ENCODE data around the gene CLDN22. TPM values are rescaled to one million over a fixed set of nuclear protein-coding genes. Genes with fewer than 3 reads are reported as not detected.

The CLDN22 gene
- total RNA-seq, 1 donor from 2014 or later: not detected

- Histone ChIP-seq H3K36me3 (ENCODE audit: control insufficient read depth in 3 of 3, insufficient read depth in 3 of 3, low read length in 3 of 3) (peaks cover 0 to 1% (median 0%) of the 10 kb centered on the region in 3 donors), H3K9ac (ENCODE audit: low read depth in 1 of 3, low read length in 3 of 3) (no peak overlapping the region), H3K27ac (ENCODE audit: low read depth, low read length) (no peak overlapping the region), H3K4me1 (ENCODE audit: control insufficient read depth in 3 of 3, insufficient read depth in 3 of 3, low read length in 3 of 3) (no peaks in the 10 kb centered on the region), H3K27me3 (ENCODE audit: control insufficient read depth in 3 of 3, insufficient read depth in 3 of 3, low read length in 3 of 3) (no peaks in the 10 kb centered on the region), H3K4me3 (ENCODE audit: low read length in 3 of 3) (no peak overlapping the region), H3K9me3 (ENCODE audit: control insufficient read depth in 3 of 3, low read length in 3 of 3) (no peaks in the 10 kb centered on the region)
Measured at GRCh38 chr4:183304538-183304937, 15.5 kb downstream of the CLDN22 start.

GRCh38 chr4:183304067-183304466 lies 16.0 kb downstream of the CLDN22 start:
- H3K4me3 ChIP-seq (ENCODE audit: low read length in 3 of 3): no peak overlapping the region
- H3K27me3 ChIP-seq (ENCODE audit: control insufficient read depth in 3 of 3, insufficient read depth in 3 of 3, low read length in 3 of 3): no peaks in the 10 kb centered on the region
- H3K9ac ChIP-seq (ENCODE audit: low read depth in 1 of 3, low read length in 3 of 3): no peak overlapping the region
- H3K36me3 ChIP-seq (ENCODE audit: control insufficient read depth in 3 of 3, insufficient read depth in 3 of 3, low read length in 3 of 3): peaks cover 0 to 2% (median 0%) of the 10 kb centered on the region in 3 donors
- H3K4me1 ChIP-seq (ENCODE audit: control insufficient read depth in 3 of 3, insufficient read depth in 3 of 3, low read length in 3 of 3): no peaks in the 10 kb centered on the region
- H3K27ac ChIP-seq (ENCODE audit: low read depth, low read length): no peak overlapping the region
- H3K9me3 ChIP-seq (ENCODE audit: control insufficient read depth in 3 of 3, low read length in 3 of 3): no peaks in the 10 kb centered on the region

DNA sequence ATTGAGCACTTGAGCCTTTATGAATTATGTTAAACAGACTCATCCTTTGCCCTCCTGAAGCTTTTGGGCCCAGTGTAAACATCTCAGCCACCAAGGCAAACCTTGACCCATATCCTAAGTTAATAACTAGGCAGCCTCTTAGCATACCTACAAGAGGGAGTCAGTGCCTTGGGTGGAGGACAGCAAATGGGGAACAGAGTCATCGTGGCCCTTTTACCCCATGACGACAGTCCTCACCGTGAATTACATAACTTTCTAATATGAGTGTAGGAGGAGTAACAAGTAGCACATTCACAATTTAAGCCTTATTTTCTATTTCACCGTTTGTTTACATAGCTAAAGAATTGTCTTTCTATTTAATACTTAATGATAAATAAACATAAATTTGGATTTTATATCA lies 16.8 kb downstream of the CLDN22 start:
- Histone ChIP-seq H3K4me1 (ENCODE audit: control insufficient read depth in 3 of 3, insufficient read depth in 3 of 3, low read length in 3 of 3) (no peaks in the 10 kb centered on the region), H3K4me3 (ENCODE audit: low read length in 3 of 3) (no peak overlapping the region), H3K9ac (ENCODE audit: low read depth in 1 of 3, low read length in 3 of 3) (no peak overlapping the region), H3K27me3 (ENCODE audit: control insufficient read depth in 3 of 3, insufficient read depth in 3 of 3, low read length in 3 of 3) (no peaks in the 10 kb centered on the region), H3K9me3 (ENCODE audit: control insufficient read depth in 3 of 3, low read length in 3 of 3) (no peaks in the 10 kb centered on the region), H3K36me3 (ENCODE audit: control insufficient read depth in 3 of 3, insufficient read depth in 3 of 3, low read length in 3 of 3) (peaks cover 0 to 2% (median 0%) of the 10 kb centered on the region in 3 donors), H3K27ac (ENCODE audit: low read depth, low read length) (no peak overlapping the region)

- Histone ChIP-seq H3K4me3 (ENCODE audit: low read length in 3 of 3) (no peak overlapping the region), H3K4me1 (ENCODE audit: control insufficient read depth in 3 of 3, insufficient read depth in 3 of 3, low read length in 3 of 3) (no peaks in the 10 kb centered on the region), H3K36me3 (ENCODE audit: control insufficient read depth in 3 of 3, insufficient read depth in 3 of 3, low read length in 3 of 3) (peaks cover 0 to 11% (median 6%) of the 10 kb centered on the region in 3 donors), H3K9ac (ENCODE audit: low read depth in 1 of 3, low read length in 3 of 3) (no peak overlapping the region), H3K27ac (ENCODE audit: low read depth, low read length) (no peak overlapping the region), H3K27me3 (ENCODE audit: control insufficient read depth in 3 of 3, insufficient read depth in 3 of 3, low read length in 3 of 3) (no peaks in the 10 kb centered on the region), H3K9me3 (ENCODE audit: control insufficient read depth in 3 of 3, low read length in 3 of 3) (no peaks in the 10 kb centered on the region)
Measured at GRCh38 chr4:183300655-183301054, 19.4 kb downstream of the CLDN22 start.

DNA sequence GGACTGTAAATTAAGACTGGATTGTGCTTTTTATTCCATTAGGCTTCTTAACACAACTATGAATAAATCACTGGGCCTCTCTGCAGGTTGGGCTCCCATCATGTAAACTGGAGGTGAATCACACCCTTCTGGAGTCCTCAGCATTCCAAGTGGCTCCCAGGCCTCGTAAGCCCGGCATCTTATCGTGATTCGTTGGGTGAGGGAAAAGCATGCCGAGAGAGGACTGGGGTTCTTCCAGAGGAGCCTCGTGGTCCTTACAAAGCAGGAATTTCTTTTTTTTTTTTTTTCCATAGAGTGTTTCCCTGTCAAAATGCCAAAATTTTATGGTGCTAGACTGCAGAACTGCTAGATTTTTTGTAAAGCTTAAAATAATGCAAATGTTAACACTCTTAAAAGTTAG lies 20.0 kb downstream of the CLDN22 start:
- Histone ChIP-seq H3K4me3 (ENCODE audit: low read length in 3 of 3) (no peak overlapping the region), H3K27ac (ENCODE audit: low read depth, low read length) (no peak overlapping the region), H3K36me3 (ENCODE audit: control insufficient read depth in 3 of 3, insufficient read depth in 3 of 3, low read length in 3 of 3) (peaks cover 0 to 13% (median 6%) of the 10 kb centered on the region in 3 donors)

DNA sequence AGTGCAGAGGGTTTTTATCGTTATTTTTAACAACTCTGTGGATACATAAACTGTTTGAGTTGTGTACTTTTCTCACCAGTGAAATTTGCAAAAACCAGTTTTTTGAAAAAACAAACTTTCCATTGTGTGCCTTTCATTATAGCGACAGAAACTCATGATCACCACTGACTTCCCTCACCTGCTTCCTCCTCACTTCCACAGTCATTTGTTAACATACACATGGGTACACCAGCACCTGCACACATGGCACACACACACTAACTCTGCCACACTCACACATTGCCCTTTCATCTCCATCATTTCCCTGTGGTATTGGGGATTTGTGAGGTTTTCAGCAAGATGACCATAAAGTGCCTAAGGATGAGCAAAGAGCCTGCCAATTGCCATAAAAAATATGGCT lies 20.6 kb downstream of the CLDN22 start:
- Histone ChIP-seq H3K4me3 (ENCODE audit: low read length in 3 of 3) (no peak overlapping the region), H3K27ac (ENCODE audit: low read depth, low read length) (no peak overlapping the region), H3K27me3 (ENCODE audit: control insufficient read depth in 3 of 3, insufficient read depth in 3 of 3, low read length in 3 of 3) (no peaks in the 10 kb centered on the region), H3K36me3 (ENCODE audit: control insufficient read depth in 3 of 3, insufficient read depth in 3 of 3, low read length in 3 of 3) (peaks cover 0 to 15% (median 6%) of the 10 kb centered on the region in 3 donors), H3K9me3 (ENCODE audit: control insufficient read depth in 3 of 3, low read length in 3 of 3) (no peaks in the 10 kb centered on the region), H3K9ac (ENCODE audit: low read depth in 1 of 3, low read length in 3 of 3) (no peak overlapping the region), H3K4me1 (ENCODE audit: control insufficient read depth in 3 of 3, insufficient read depth in 3 of 3, low read length in 3 of 3) (no peaks in the 10 kb centered on the region)

More for the DNA sequence above, 20.0 kb downstream of the CLDN22 start:
- no peaks in the 10 kb centered on the region for H3K9me3 ChIP-seq (ENCODE audit: control insufficient read depth in 3 of 3, low read length in 3 of 3)
- no peaks in the 10 kb centered on the region for H3K4me1 ChIP-seq (ENCODE audit: control insufficient read depth in 3 of 3, insufficient read depth in 3 of 3, low read length in 3 of 3)
- H3K27me3 ChIP-seq (ENCODE audit: control insufficient read depth in 3 of 3, insufficient read depth in 3 of 3, low read length in 3 of 3): no peaks in the 10 kb centered on the region
- H3K9ac ChIP-seq (ENCODE audit: low read depth in 1 of 3, low read length in 3 of 3): no peak overlapping the region

DNA sequence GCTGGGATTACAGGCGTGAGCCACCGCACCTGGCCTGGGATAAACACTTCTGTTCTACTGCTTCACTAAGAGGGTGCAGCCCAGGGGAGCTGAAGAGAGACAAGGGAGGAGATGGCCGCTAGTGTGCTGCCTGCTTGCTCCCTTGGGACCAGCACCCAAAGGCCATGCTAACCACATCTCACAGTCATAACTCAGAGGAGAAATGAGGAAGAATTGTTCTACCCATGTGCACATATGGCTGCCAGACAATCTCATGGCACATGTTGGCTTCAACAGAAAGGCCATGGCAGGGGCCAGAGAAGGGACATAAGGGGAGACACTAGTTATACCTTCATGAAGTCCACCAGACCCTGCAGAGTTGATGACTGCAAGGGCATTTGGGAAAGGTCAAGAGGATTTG lies 22.4 kb downstream of the CLDN22 start:
- no peak overlapping the region for H3K27ac ChIP-seq (ENCODE audit: low read depth, low read length)
- H3K4me1 ChIP-seq (ENCODE audit: control insufficient read depth in 3 of 3, insufficient read depth in 3 of 3, low read length in 3 of 3): no peaks in the 10 kb centered on the region
- no peak overlapping the region for H3K4me3 ChIP-seq (ENCODE audit: low read length in 3 of 3)
- no peaks in the 10 kb centered on the region for H3K27me3 ChIP-seq (ENCODE audit: control insufficient read depth in 3 of 3, insufficient read depth in 3 of 3, low read length in 3 of 3)
- H3K9me3 ChIP-seq (ENCODE audit: control insufficient read depth in 3 of 3, low read length in 3 of 3): no peaks in the 10 kb centered on the region
- no peak overlapping the region for H3K9ac ChIP-seq (ENCODE audit: low read depth in 1 of 3, low read length in 3 of 3)
- H3K36me3 ChIP-seq (ENCODE audit: control insufficient read depth in 3 of 3, insufficient read depth in 3 of 3, low read length in 3 of 3): peaks cover 0 to 15% (median 6%) of the 10 kb centered on the region in 3 donors

- H3K4me1 ChIP-seq (ENCODE audit: control insufficient read depth in 3 of 3, insufficient read depth in 3 of 3, low read length in 3 of 3): no peaks in the 10 kb centered on the region
- H3K27me3 ChIP-seq (ENCODE audit: control insufficient read depth in 3 of 3, insufficient read depth in 3 of 3, low read length in 3 of 3): no peaks in the 10 kb centered on the region
- no peaks in the 10 kb centered on the region for H3K9me3 ChIP-seq (ENCODE audit: control insufficient read depth in 3 of 3, low read length in 3 of 3)
- no peak overlapping the region for H3K9ac ChIP-seq (ENCODE audit: low read depth in 1 of 3, low read length in 3 of 3)
- peaks cover 0 to 15% (median 6%) of the 10 kb centered on the region in 3 donors for H3K36me3 ChIP-seq (ENCODE audit: control insufficient read depth in 3 of 3, insufficient read depth in 3 of 3, low read length in 3 of 3)
- no peak overlapping the region for H3K4me3 ChIP-seq (ENCODE audit: low read length in 3 of 3)
- H3K27ac ChIP-seq (ENCODE audit: low read depth, low read length): no peak overlapping the region
Measured at GRCh38 chr4:183295711-183296110, 24.4 kb downstream of the CLDN22 start.

DNA sequence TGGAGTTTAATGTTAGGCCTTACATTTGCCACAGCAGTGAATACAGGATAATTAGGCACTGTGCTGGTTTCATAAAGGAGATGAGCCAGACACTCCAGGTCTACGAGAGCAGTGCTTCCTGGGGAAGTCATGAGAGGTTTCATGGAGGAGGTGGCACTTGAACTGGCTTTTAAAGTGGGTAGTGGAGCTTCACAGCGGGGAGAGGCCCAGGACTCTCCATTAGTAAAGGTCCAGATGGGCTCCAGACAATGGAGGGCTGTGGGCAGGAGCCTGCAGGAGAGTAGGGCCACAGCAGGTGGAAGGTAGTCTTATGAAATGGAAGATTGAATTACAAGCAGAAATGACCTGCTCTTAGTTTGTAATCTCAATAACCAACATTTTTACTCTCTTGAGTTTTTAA lies 29.0 kb downstream of the CLDN22 start:
- Histone ChIP-seq H3K4me3 (ENCODE audit: low read length in 3 of 3) (no peak overlapping the region), H3K9me3 (ENCODE audit: control insufficient read depth in 3 of 3, low read length in 3 of 3) (no peaks in the 10 kb centered on the region), H3K9ac (ENCODE audit: low read depth in 1 of 3, low read length in 3 of 3) (no peak overlapping the region), H3K4me1 (ENCODE audit: control insufficient read depth in 3 of 3, insufficient read depth in 3 of 3, low read length in 3 of 3) (no peaks in the 10 kb centered on the region), H3K27me3 (ENCODE audit: control insufficient read depth in 3 of 3, insufficient read depth in 3 of 3, low read length in 3 of 3) (no peaks in the 10 kb centered on the region), H3K36me3 (ENCODE audit: control insufficient read depth in 3 of 3, insufficient read depth in 3 of 3, low read length in 3 of 3) (peaks cover 6 to 38% (median 17%) of the 10 kb centered on the region in 3 donors), H3K27ac (ENCODE audit: low read depth, low read length) (no peak overlapping the region)

DNA sequence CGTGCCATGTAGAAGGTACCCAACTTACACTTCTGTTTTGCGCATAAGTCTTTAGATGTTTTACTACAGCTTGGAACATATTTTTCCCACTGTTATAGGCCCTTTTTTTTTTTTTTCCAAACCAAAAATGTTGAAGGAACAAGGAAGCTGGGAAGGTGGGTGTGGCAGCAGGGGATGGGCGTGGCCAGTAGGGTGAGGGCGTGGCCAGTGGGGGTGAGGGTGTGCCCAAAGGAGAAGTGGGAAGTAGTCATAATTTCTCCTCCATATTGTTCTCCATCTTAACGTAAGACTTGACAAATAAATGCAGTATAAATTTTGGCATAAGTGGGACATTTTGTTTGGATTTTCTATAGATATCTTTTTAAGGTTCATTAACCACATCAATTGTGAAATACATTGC lies 30.4 kb downstream of the CLDN22 start:
- H3K27ac ChIP-seq (ENCODE audit: low read depth, low read length): no peak overlapping the region
- no peak overlapping the region for H3K4me3 ChIP-seq (ENCODE audit: low read length in 3 of 3)
- no peaks in the 10 kb centered on the region for H3K9me3 ChIP-seq (ENCODE audit: control insufficient read depth in 3 of 3, low read length in 3 of 3)
- no peak overlapping the region for H3K9ac ChIP-seq (ENCODE audit: low read depth in 1 of 3, low read length in 3 of 3)
- H3K4me1 ChIP-seq (ENCODE audit: control insufficient read depth in 3 of 3, insufficient read depth in 3 of 3, low read length in 3 of 3): no peaks in the 10 kb centered on the region
- no peaks in the 10 kb centered on the region for H3K27me3 ChIP-seq (ENCODE audit: control insufficient read depth in 3 of 3, insufficient read depth in 3 of 3, low read length in 3 of 3)
- peaks cover 12 to 33% (median 18%) of the 10 kb centered on the region in 3 donors for H3K36me3 ChIP-seq (ENCODE audit: control insufficient read depth in 3 of 3, insufficient read depth in 3 of 3, low read length in 3 of 3)

DNA sequence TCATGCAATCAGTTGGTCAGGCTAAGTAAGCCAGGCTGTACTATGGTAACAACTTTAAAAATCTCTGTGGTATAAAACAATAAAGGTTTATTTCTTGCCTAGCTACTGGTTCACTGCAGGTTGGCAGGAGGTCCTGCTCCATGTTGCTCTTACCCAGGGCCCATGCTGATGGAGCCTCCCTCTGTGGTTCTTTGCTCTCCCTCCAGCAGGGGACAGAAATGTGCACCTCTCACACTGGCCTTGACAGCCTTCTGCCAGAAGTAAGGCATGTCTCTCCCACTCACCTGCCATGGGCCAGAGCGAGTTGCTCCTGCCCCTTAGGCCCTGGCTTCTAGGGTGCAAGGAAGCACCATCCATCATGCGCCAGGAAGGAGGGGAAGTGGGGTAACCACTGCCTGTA lies 31.1 kb downstream of the CLDN22 start:
- Histone ChIP-seq H3K36me3 (ENCODE audit: control insufficient read depth in 3 of 3, insufficient read depth in 3 of 3, low read length in 3 of 3) (peaks cover 18 to 37% (median 22%) of the 10 kb centered on the region in 3 donors), H3K27ac (ENCODE audit: low read depth, low read length) (no peak overlapping the region), H3K4me3 (ENCODE audit: low read length in 3 of 3) (no peak overlapping the region), H3K9ac (ENCODE audit: low read depth in 1 of 3, low read length in 3 of 3) (no peak overlapping the region), H3K9me3 (ENCODE audit: control insufficient read depth in 3 of 3, low read length in 3 of 3) (no peaks in the 10 kb centered on the region), H3K27me3 (ENCODE audit: control insufficient read depth in 3 of 3, insufficient read depth in 3 of 3, low read length in 3 of 3) (no peaks in the 10 kb centered on the region), H3K4me1 (ENCODE audit: control insufficient read depth in 3 of 3, insufficient read depth in 3 of 3, low read length in 3 of 3) (no peaks in the 10 kb centered on the region)

Measured in skeletal muscle tissue (tissue), 4 donors.